DOHH2 (cell line): ENCODE measurements around the gene CCDC177.

Source experiments
- H3F3A ChIP-seq: fragments of 200-600 bp; sonication (generic), shearing (Covaris generic); 2 replicates; pipeline ENCODE4 v1.6.0; 2016; ENCODE audit warnings: antibody characterized with exemption, mild to moderate bottlenecking; ENCODE audit not compliant: control insufficient read depth, insufficient read depth
- H3K27ac ChIP-seq: fragments of 200-600 bp; sonication (generic); 2 replicates; pipeline ENCODE4 v1.5.1; 2014; ENCODE audit warnings: low read depth, mild to moderate bottlenecking, low read length, moderate library complexity
- H3K27me3 ChIP-seq: fragments of 200-600 bp; sonication (generic); 2 replicates; pipeline ENCODE4 v1.6.1; 2014; ENCODE audit warnings: mild to moderate bottlenecking, low read length, mixed read lengths; ENCODE audit not compliant: control insufficient read depth
- H3K36me3 ChIP-seq: fragments of 200-600 bp; sonication (generic); 2 replicates; pipeline ENCODE4 v1.6.1; 2014; ENCODE audit warnings: mild to moderate bottlenecking, low read length, moderate library complexity, mixed read lengths; ENCODE audit not compliant: control insufficient read depth
- H3K4me1 ChIP-seq: fragments of 200-600 bp; sonication (generic); 2 replicates; pipeline ENCODE4 v1.6.1; 2014; ENCODE audit warnings: mild to moderate bottlenecking, low read length, mixed read lengths; ENCODE audit not compliant: control insufficient read depth
- H3K4me2 ChIP-seq: fragments of 200-600 bp; sonication (generic); 2 replicates; pipeline ENCODE4 v1.6.0; 2014; ENCODE audit warnings: mild to moderate bottlenecking, low read length, moderate library complexity
- H3K4me3 ChIP-seq: fragments of 200-600 bp; sonication (generic); 2 replicates; pipeline ENCODE4 v1.5.1; 2014; ENCODE audit warnings: mild to moderate bottlenecking, low read length, mixed read lengths
- H3K79me2 ChIP-seq: fragments of 200-600 bp; sonication (generic); 2 replicates; pipeline ENCODE4 v1.6.1; 2014; ENCODE audit warnings: mild to moderate bottlenecking, low read length, mixed read lengths; ENCODE audit not compliant: control insufficient read depth
- H3K9me2 ChIP-seq: fragments of 200-600 bp; sonication (generic); replicated peaks from 2 replicates; pipeline ENCODE4 v1.6.1; 2014; ENCODE audit warnings: mild to moderate bottlenecking, low read length, mixed read lengths; ENCODE audit not compliant: control insufficient read depth
- H3K9me3 ChIP-seq: fragments of 200-600 bp; sonication (generic); 2 replicates; pipeline ENCODE4 v1.6.1; 2014; ENCODE audit warnings: antibody characterized with exemption, low read length, mixed read lengths; ENCODE audit not compliant: control insufficient read depth, insufficient read depth
- H4K20me1 ChIP-seq: fragments of 200-600 bp; sonication (generic); 2 replicates; pipeline ENCODE4 v1.6.0; 2014; ENCODE audit warnings: low read depth, mild to moderate bottlenecking, antibody characterized with exemption, low read length, moderate library complexity; ENCODE audit not compliant: control insufficient read depth, insufficient read depth
- EZH2phosphoT487 ChIP-seq: fragments of 200-600 bp; sonication (generic); IDR thresholded peaks from 2 replicates; pipeline ENCODE4 v1.6.1; 2017; ENCODE audit warnings: borderline replicate concordance, mild to moderate bottlenecking, antibody characterized with exemption, low read length, moderate library complexity, mixed read lengths
- TF ChIP-seq, protein P1 (sequence below): fragments of 200-600 bp; sonication (generic); IDR thresholded peaks from one replicate; pipeline ENCODE4 v1.5.1; 2014; ENCODE audit warnings: antibody characterized with exemption, mild to moderate bottlenecking, low read depth, low read length; ENCODE audit not compliant: poor library complexity, severe bottlenecking

CCDC177 gene

DNA sequence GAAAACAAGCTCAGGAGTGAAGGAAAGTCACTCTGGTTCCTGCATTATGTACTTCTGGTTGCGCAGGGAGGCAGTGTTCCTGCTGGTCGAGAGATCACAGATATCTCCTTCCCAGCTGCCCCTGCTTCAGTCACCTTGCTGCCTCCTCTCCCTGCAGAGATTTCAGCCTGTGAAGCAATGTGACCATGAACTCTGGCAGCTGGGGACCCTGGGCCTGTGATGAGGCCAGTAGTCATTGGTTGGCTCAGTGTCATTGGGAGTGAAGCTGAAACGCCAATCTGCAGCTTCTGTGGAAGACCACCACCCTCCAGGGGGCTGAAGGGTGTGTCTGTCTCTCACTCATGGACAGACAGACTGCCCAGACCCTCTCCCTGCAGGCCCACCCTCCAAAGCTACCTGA is 45.1 kb downstream of the CCDC177 start:
- no peak for TF ChIP-seq EZH2phosphoT487
- TF ChIP-seq, protein P1, sequence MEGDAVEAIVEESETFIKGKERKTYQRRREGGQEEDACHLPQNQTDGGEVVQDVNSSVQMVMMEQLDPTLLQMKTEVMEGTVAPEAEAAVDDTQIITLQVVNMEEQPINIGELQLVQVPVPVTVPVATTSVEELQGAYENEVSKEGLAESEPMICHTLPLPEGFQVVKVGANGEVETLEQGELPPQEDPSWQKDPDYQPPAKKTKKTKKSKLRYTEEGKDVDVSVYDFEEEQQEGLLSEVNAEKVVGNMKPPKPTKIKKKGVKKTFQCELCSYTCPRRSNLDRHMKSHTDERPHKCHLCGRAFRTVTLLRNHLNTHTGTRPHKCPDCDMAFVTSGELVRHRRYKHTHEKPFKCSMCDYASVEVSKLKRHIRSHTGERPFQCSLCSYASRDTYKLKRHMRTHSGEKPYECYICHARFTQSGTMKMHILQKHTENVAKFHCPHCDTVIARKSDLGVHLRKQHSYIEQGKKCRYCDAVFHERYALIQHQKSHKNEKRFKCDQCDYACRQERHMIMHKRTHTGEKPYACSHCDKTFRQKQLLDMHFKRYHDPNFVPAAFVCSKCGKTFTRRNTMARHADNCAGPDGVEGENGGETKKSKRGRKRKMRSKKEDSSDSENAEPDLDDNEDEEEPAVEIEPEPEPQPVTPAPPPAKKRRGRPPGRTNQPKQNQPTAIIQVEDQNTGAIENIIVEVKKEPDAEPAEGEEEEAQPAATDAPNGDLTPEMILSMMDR: no peak
- Histone ChIP-seq H3K4me2 (no peak overlapping the region), H3K9me2 (no peaks in the 10 kb centered on the region), H4K20me1 (no peaks in the 10 kb centered on the region), H3K27me3 (peaks cover 11% of the 10 kb centered on the region; the same call in 1 of the 2 replicates), H3K27ac (no peak overlapping the region), H3K4me3 (no peak overlapping the region), H3K79me2 (no peaks in the 10 kb centered on the region), H3K9me3 (no peaks in the 10 kb centered on the region), H3F3A (no peaks in the 10 kb centered on the region), H3K4me1 (no peaks in the 10 kb centered on the region), H3K36me3 (no peaks in the 10 kb centered on the region)

DNA sequence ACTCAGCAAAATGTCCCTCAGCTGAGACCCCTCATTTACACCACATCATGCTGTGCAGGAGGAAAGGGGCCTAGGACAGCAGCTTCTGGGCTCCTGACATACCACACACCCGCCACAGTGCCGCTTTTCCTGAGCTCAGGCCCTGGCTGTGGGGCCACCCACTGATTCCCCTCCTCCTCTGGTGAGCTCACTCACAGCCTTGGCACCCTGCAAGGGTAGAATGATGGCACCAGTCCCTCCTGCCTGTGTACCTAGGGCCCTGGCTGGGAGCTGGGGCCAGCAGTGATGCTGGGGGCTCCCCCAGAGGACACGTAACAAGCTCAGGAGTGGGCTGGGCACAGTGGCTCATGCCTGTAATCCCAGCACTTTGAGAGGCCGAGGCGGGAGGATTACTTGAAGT is 45.7 kb downstream of the CCDC177 start:
- Histone ChIP-seq H3K4me3 (no peak overlapping the region), H3K27me3 (peaks cover 11% of the 10 kb centered on the region; the same call in 1 of the 2 replicates), H3K79me2 (no peaks in the 10 kb centered on the region), H3K4me2 (no peak overlapping the region), H3K4me1 (no peaks in the 10 kb centered on the region), H3K9me3 (no peaks in the 10 kb centered on the region), H3F3A (no peaks in the 10 kb centered on the region), H3K9me2 (no peaks in the 10 kb centered on the region), H3K27ac (no peak overlapping the region), H3K36me3 (no peaks in the 10 kb centered on the region), H4K20me1 (no peaks in the 10 kb centered on the region)
- TF ChIP-seq, protein P1: no peak
- TF ChIP-seq EZH2phosphoT487: no peak

DNA sequence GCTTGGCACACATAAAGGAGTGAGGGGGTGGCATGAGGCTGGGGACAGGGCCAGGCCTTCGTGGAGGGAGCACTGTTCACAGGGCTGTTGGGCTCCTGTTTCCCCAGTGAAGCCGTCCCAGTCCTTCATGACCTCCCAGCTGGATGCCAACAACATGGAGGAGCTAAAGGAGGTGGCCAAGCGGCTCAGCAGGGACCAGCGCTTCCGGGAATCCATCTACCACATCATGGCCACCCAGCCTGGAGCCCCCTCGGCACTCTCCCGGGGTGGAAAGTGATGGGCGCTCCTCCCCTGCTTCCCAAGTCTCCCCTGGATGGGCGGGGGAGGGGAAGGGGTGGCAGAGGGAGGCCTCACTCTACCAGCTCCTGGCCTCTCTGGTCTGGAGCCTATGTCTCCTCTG is 46.5 kb downstream of the CCDC177 start:
- H3K4me1 ChIP-seq: no peaks in the 10 kb centered on the region
- no peak overlapping the region for H3K4me3 ChIP-seq
- no peaks in the 10 kb centered on the region for H4K20me1 ChIP-seq
- peaks cover 6% of the 10 kb centered on the region; the same call in 1 of the 2 replicates for H3K27me3 ChIP-seq
- no peaks in the 10 kb centered on the region for H3K9me3 ChIP-seq
- TF ChIP-seq EZH2phosphoT487: no peak
- TF ChIP-seq, protein P1: no peak
- H3F3A ChIP-seq: no peaks in the 10 kb centered on the region
- no peaks in the 10 kb centered on the region for H3K36me3 ChIP-seq
- no peak overlapping the region for H3K4me2 ChIP-seq
- H3K79me2 ChIP-seq: no peaks in the 10 kb centered on the region
- no peaks in the 10 kb centered on the region for H3K9me2 ChIP-seq
- H3K27ac ChIP-seq: no peak overlapping the region
